Dermis blood vessel endothelial cell (primary cell): Measurements from ENCODE around the gene ABCA7. TPM values are rescaled to one million over a fixed set of nuclear protein-coding genes. Genes with fewer than 3 reads are reported as not detected.

Experiments
- DNase-seq: peaks from one replicate; pipeline ENCODE4 v3.0.0; 2010
- total RNA-seq: library from RNA; depleted of rRNA; stranded (reverse); fragments of >200 nt; gene quantifications from 2 replicates; pipeline ENCODE4 v1.2.3, GENCODE V29; 2014

ABCA7 gene
- total RNA-seq, result 9.4 and 10.0 TPM in 2 replicates

- peak; percentile 99 for DNase-seq
Measured at GRCh38 chr19:1039646-1040475, at the start of gene ABCA7. Gene ABCA7 (plus strand): TSS chr19:1040107. CDS start chr19:1041362, 1,255 bp downstream.

GRCh38 chr19:990119-990571 lies 49.8 kb upstream of the ABCA7 start:
- DNase-seq, result no peak

- no peak for DNase-seq
Measured at GRCh38 chr19:990746-991145, 49.2 kb upstream of the ABCA7 start.

- peak; percentile 72 for DNase-seq
Measured at GRCh38 chr19:991174-991931, 48.6 kb upstream of the ABCA7 start.

DNA sequence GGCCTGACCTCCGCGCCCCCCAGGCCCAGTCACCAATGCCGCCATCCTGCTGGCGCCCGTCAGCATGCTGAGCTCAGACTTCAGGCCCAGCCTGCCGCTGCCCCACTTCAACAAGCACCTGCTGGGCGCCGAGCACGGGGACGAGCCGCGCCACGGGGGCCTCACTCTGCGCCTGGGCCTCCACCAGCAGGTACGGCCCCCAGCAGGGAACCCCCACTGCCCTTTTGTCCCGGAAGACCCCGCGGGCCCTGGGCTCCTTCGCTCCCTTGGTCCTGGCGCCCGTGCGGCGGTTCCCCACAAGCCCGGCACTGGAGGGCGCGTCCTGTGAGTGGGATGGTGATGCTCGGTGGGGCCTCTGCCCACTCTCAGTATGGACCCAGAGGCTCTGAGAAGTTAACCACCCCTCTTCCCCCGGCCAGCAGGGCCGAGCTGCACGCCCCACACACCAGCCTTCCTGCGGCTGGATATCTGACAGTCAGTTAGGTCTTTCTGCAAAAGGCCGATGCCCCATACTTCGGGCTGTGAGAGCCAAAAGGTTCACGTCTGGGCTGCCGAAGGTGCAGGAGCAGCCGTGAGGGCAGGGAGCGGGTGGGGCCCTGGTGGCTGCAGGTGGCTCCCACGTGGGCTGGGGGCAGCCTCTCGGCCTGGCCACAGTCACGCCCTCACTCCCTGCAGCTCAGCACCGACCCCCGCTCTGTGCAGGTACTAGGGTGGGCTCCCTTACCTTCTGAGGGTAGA lies 47.8 kb upstream of the ABCA7 start:
- DNase-seq, result no peak

- DNase-seq, result no peak
Measured at GRCh38 chr19:992670-993055, 47.2 kb upstream of the ABCA7 start.

GRCh38 chr19:993361-993830 lies 46.5 kb upstream of the ABCA7 start:
- no peak for DNase-seq

- DNase-seq, result no peak
Measured at GRCh38 chr19:993831-994393, 46.0 kb upstream of the ABCA7 start.

DNA sequence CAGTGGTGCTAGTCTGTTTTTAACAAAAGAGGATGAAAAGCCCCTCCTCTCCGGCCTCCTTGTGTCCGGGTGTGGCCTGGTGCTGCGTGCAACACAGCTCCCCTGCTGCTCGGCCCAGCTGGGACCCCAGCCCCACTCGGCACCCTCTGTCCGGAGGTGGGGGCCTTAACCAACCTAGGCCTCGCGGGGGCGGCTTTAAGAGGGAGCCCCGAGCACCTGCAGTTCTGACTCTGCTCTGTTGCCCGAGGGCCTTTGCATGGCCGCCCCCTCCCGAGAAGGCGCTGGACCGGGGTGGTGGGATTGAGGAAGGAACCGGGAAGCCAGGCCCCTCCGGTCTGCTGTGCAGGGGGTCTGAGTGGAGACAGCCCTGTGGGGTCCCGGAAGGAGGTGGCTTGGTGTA lies 45.4 kb upstream of the ABCA7 start:
- no peak for DNase-seq

DNA sequence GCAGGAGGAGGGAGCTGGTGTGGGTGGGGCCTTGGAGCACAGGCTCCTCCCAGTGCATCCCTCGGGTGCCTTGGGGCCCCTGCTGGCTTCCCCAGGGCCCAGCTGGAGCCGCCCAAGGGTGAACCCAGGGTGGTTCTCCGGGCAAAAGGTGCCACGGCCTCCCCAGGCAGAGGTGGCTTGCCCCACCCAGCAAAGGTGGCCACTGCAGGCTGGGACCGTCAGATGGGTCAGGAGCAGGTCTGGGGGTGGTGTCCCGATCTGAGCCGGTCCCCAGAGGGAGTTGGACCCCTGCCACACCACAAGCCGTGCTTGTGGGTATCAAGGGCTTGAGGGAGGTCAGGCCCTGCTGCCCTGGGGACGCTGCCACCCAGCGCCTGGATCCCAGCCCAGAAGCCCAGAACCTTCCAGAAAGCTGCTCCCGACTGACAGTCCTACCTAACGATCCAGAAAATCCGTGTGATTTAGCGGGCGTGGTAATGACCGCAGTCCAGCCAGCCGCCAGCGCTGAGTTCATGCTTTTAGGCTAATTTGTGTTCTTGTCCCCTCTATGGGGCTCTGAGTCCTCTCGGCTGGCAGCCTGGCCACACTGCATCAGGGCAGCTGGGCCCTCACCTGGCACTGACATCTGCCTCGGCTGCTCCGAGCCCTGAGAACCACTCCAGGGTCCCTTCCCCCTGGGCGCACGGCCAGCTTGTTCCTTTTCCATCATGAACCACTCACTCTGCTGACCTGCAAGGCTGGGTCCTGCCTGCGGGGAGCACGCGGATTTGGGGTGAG lies 44.7 kb upstream of the ABCA7 start:
- DNase-seq, result no peak

- peak; percentile 53 for DNase-seq
Measured at GRCh38 chr19:996051-996838, 43.7 kb upstream of the ABCA7 start.

DNA sequence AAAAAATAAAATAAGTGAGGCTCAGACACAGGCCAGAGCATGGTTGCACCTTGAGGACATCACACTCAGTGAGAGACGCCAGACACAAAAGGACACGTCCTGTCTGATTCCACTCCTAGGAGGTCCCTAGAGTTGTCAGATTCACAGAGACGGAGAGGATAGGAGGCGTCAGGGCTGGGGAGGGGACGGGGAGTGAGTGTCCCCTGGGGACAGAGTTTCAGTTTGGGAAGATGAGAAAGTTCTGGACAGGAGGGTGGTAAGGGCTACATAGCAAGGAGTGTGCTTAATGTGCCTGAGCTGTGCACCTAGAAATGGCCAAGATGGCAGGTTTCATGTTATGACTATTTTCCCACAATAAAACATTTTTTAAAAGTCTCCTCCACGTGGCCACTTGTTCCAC lies 41.8 kb upstream of the ABCA7 start:
- no peak for DNase-seq

- DNase-seq, result no peak
Measured at GRCh38 chr19:999379-999719, 40.6 kb upstream of the ABCA7 start.

- DNase-seq, result peak; percentile 61
Measured at GRCh38 chr19:1000095-1000494, 39.8 kb upstream of the ABCA7 start, which contains the start of gene GRIN3B. Gene GRIN3B (plus strand): TSS chr19:1000419. CDS start chr19:1000438, 19 bp downstream.

- DNase-seq, result no peak
Measured at GRCh38 chr19:1000591-1001537, 39.0 kb upstream of the ABCA7 start.

DNA sequence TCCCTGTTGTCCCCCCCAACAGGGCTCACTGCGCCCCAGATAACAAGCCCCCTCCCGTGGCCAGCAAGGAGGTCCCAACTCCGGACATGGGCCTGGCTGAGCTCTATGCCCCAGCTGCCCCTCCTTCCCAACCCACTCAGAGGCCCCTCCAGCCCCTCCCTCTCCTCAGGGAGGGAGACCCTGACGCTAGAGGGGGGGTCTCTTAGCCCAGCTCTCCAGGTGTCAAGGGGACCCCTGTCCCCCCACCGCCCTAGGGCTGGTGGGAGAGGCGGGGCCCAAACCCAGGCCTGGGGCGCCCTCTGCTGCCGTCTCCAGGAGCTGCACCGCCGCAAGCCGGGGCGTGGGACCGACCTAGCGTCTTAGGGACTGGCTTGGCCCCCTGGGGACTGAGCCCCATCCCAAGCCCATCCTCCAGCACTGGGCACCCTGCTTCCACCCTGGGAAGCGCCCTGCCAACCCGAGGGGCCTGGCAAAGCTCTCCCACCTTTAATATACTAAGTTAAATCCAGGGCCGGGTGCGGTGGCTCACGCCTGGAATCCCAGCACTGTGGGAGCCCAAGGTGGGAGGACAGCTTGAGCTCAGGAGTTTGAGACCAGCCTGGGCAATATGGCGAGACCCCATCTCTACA lies 38.3 kb upstream of the ABCA7 start:
- peak; percentile 63 for DNase-seq

- no peak for DNase-seq
Measured at GRCh38 chr19:1002600-1002999, 37.3 kb upstream of the ABCA7 start.

- no peak for DNase-seq
Measured at GRCh38 chr19:1003283-1003682, 36.6 kb upstream of the ABCA7 start.

- no peak for DNase-seq
Measured at GRCh38 chr19:1004204-1004802, 35.6 kb upstream of the ABCA7 start.
